Skin of body (tissue), 2 donors: ENCODE data around the gene CFAP57. TPM values are rescaled to one million over a fixed set of nuclear protein-coding genes. Genes with fewer than 3 reads are reported as not detected.

ENCODE experiments used
- DNase-seq: peaks from one replicate; lab custom pipeline; 2025; lab: John Stamatoyannopoulos, UW
- total RNA-seq: library from RNA; depleted of rRNA; stranded (reverse); fragments of >200 nt; gene quantifications from one replicate; pipeline ENCODE4 v1.2.3, GENCODE V29; 2014

Gene CFAP57
- total RNA-seq, 1 donor from 2014 or later, result 0.39 TPM

DNA sequence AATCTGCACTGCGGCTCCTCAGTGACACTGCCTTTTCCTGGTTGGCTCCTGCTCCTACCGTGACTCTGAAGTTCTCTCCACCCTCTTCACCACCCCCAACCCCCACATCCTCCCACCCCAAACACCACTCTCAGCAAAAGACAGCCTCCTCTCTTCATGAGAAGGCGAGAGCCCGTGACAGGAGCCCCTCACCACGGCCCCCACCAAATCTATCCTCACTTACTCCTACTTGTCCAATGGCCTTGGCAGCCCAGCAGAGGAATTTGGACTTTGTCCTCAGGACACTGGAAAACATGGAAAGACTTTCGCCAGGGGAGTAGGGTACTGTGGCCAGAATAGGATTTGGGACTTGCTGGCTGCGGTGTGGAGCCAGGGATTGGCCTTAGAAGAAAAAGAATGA lies 104.5 kb downstream of the CFAP57 start:
- DNase-seq, result no peak

DNA sequence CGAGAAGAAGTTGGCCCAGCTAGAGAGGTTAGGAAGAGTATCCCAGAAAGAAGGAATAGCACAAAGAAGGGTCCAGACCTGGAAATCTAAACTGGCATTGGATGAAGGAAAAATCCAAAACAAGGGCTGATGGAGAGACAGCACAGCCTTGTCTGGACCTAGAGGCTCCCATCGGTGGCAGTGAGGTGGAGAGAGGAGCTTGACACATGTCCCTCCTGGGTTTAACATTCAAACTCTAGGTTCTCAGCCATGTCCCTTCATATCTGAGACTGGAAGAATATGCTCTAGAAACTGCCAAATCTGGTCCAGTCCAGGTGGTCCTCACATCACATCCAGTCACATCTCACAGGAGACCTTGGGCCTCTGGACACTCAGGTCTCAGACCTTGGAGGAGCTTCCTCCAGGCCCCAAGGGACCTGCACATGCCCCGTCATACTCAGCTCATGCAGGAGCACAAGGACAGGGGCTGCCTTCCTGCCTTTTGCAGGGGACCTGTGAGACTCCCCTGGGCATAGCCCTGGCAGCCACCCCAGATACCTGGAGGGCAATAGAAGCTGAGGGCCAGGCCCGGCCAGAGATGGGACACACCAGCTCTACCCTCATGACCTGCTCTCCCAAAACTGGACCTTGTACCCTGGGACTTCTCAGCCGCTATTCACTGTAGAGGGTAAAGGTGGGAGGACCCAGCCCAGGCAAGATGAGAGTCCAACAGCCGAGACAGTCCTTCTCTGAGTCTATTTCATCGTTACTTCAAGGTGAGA lies 105.2 kb downstream of the CFAP57 start:
- DNase-seq, result no peak

DNA sequence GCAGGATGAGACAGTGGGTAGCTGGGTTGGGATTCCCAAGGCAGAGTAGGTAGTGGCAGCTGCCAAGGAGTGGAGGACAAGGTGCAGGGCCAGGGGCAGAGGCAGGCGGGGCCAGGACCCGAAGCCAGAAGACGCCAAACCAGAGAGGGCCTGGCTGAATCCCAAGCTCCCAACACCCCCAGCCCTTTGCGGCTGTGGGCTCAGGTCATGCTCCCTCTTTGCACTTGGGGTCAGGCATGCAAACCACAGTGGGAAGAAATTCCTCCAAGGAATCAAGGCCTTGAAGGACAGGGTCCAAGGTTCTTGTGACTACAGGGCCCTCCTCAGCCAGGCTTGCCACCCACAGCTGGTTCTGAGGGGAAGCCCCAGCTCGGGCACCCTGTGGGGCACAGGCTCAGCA lies 107.0 kb downstream of the CFAP57 start:
- DNase-seq, result no peak

DNA sequence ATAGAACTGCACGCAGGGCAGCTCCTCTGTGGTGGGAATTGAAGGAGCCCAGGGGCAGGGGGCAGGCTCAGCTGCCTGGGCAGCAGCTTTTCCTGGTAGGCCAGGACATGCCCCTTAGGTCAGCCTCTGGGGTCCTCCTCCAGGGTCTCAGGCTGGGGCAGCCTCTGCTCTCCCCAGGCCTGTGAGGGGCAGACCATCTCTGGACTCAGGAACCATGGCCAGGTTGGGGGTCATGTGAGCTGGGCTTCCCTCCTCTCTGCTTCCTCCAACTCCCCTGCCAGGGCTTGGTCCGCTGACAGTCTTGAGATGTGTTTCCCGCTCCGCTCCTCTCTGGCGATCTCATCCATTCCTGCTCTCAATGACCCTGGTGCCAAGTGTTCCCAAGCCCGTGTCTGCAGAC lies 107.5 kb downstream of the CFAP57 start:
- no peak for DNase-seq

DNA sequence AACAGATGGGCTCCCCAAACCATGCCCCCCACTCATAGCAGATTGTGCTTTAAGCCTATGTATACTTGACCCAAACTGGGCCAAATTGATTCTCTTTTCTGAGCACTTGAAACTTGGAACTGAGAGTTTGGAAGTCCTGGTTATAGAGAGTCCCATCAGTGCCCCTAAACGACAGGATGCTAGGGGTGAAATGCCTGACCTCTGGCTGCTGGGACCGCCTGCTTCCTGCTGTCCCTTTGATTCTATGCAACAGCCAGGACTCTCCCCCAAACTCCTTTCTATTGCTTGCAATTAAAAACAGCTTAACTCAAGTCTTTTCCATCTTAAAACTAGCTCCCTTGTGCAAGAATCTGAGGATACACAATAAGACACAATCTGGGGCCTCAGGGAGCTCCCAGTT lies 108.6 kb downstream of the CFAP57 start:
- DNase-seq, result no peak

DNA sequence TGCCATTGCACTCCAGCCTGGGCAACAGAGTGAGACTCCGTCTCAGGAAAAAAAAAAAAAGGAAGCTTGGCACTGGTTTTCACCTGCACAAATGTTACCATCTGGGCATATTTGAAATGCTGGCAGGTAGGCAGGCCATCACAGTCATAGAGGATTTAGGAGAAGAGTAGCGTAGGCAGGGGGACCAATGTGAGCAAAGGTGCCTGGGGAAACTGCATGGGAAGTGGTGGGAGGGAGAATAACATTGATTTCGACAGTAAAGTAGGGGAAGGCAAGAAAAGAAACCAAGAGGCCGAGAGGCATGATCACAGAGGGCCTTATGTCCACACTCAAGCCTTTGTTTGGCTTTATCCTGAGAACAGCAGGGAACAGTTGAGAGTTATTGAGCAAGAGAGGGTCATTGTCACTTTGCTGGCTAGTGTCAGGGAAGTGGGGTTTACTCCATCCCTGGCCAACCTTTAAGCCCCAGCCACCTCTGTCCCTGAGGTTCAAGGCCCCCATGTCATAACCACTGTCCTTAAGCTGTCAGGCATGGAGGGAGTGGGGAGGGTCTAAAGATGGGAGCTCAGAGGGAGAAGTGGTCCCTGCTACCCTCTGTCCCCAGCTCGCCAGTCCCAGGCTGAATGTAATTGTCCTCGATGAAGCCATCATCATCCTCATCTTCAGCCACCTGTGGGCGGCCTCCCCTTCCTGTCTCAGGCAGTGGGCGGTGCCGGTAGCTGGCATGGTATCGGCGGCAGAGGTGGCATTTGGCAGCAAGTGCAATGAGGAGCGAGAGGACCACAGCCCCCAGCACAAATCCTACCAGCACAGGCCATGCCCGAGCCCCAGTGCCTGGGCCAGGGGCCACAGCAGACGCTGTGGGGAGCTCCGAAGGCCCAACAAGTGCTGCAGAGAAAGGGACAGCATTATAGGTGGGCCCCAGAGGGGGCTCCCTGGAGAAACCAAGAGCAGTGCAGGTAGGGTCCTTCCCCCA lies 110.4 kb downstream of the CFAP57 start:
- DNase-seq, result no peak

DNA sequence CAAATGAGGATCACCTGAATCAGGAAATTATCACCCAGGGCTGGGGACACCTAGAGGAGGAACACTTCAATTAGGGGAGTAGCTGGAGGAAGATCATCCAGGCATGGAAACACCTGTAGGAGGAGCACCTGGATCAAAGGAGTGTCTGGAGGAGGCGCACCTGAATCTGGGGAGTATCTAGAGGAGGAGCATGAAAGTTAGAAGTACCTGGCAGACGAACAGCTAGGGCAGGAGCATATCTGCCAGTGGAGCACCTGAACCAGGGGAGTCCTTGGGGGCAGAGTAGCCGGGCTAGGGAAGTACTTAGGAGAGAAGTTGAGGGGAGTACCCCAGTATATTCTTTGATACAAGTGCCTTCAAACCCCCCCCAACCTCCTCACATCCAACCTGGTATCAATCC lies 111.9 kb downstream of the CFAP57 start:
- DNase-seq, result no peak

DNA sequence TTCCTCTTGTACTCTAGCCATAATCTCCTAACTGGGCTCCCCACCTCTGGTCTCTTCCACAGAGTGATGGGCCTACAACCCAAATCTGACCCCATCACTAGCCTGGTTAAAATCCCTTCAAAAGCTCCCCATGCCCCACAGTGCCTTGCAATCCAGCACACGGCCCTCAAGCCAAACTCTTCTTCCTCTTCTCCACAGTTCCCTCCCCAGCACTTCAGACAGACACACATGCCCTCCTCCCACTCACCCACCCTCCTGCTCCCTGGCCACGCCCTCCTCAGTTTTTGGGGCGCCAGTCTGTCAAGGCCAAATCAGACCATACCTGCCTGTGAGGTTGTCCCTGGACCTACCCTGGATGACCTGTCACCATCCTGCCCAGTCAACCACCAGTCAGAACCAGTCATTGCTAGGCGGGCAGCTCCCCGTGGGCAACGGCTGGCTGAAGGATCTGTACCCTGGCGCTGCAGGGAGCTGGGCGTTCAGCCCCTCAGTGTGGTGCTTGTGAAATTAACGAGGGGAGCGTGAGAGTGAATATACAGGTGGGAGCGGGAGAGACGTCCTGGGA lies 112.5 kb downstream of the CFAP57 start:
- no peak for DNase-seq

DNA sequence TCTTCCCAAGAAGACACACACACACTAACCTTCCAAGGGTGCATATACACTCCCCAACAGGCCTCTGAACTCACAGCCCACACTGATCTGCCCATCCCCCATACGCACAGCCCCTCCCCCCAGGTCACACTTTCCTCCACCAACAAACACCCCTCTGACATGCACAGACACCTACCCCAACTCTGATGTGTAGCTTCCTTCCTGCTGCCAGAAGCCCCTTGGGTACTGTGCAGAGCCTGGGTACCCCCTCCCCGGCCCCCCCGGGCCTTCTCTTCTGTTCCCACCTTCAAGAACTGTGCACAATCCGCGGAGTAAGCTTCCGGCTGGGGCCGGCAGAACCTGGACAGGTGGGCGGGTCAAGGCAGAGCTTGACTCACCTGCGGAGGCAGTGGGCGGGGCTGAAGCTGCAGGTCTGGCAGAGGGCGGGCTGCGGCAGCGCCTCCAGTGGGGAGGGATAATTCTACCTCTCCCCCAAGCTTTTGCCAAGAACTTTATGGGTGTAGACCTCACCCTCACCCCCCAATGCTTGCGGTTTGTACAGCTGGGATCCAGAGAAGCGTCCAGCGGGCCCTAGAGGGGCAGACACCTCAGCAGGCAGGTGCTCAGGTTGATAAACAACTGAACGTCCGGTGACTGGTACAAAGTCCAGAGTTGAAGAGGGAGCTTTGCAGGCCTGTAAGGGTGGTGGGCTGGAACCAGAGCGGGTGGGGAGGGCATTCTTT lies 113.3 kb downstream of the CFAP57 start, which contains the start of gene C1orf210:
TSS of gene C1orf210 (minus strand) at position 313 of the 722 bp plus-strand sequence. CDS start 2,311 bp downstream, outside the sequence.
- DNase-seq, result no peak

DNA sequence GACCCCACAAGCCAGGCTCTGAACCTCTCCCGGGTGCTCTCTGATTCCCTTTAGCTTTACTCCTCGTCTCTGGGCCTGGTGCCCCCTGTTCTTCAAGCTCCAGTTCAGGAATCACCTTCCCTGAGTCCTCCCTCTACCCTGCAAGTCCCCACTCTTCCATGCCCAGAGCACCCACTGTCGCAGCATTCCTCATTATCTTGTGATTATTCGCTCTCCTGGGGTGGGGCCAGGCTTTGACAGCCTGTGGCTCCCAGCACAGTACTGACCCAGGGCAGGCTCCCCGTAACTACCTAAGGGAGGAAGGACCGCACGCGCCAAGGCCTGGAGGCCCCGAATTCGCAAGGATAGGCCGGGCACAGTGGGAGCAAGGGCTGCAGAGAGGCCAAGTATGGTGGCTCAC lies 114.0 kb downstream of the CFAP57 start:
- no peak for DNase-seq

DNA sequence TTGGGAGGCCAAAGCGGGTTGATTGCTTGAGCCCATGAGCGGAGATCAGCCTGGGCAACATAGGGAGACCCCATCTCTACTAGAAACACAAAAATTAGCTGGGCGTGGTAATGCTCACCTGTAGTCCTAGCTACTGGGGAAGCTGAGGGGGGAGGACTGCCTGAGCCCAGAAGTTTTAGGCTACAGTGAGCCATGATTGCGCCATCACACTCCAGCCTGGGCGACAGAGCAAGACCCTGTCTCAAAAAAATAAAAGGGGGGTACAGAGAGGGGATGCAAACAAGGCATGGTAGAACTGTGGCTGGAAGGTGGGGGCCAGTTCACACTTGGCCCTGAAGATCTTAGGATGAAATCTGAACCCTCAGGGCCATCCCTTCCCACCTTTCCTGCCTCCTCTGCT lies 114.4 kb downstream of the CFAP57 start:
- no peak for DNase-seq

DNA sequence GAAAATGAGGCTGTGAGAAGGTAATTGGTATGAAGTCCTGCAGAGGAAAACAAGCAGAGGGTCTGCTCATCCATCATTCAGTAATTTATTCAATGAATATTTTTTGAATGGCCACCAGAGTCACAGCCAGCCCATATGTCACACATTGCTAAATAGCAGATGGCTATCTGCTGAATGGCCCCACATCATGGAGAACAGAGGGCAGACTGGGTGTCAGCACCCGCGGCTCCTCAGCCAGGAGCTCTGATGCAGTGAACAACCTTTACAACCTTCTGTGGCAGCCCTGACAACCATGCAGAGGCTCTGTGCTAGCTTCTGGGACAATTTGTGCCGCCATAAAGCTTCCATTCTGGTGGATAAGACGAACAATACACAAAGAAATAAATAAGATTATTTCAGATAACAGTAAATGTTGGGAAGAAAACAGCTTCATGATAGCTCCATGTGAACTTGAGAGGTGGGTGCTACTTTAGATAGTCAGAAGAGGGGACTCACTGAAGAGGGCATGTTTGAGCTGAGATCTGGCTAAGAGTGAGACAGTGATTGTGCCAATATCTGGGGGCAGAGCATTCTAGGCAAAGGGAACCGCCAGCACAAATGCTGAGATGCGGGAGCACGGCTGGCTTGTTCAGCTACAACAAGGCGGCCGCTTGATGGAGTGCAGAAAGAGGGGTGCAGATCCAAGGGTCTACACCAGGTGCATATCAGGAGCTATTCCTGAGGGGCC lies 116.1 kb downstream of the CFAP57 start:
- no peak for DNase-seq

DNA sequence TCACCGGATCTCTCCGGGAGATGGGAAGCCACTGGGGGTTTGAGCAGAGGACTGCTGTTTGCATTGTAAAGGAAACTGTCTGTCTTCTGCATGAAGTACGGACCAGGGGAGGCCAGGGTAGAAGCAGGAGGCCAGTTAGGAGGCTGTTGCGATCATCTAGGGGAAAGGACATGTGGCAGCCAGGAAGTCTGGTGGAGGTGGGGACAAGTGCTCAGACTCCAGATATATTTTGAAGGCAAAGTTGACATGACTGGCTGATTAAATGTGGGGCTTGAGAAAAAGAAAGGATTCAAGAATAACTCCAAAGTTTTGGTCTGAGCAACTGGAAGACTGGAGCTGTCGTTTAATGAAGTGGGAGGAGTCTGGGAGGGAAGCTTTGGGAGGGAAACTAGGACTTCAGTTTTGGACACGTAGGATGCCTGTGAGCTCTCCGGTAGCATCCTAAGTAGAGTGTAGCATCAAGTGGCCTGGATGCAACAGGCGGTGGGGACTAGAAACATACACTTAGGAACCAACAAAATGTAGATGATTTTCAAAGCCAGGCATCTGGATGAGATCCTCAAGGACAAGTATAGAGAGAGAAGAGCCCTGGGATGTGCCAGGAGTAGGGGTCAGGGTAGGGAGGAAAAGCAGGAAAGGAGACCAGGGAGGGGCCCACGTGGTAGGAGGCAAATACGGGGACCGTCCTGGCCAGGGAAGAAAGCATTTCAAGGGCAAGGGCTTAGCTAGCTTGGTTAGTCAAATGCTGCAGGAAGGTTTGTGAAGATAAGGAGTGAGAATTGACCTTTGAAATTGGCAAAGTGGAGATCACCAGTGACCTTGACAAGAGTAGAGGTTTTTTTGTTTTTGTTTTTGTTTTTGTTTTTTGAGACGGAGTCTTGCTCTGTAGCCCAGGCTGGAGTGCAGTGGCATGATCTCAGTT lies 116.9 kb downstream of the CFAP57 start:
- no peak for DNase-seq

DNA sequence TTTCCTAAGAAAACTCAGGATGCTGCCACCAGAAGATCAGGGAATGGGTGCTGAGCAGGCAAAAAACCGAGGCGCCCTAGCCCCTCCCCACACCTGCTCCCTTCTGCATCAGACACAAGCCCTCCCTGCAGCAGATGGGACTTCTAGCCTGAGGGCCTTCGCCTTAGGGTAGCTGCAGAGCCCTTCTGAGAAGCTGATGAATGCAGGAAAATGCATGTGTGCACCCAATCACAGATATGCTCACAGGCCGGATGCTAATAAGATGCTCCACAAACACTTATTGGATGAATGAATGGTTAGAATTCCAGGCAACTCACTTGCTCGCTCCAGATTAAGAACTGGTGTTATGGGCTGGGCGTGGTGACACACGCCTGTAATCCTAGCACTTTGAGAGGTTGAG lies 120.1 kb downstream of the CFAP57 start:
- no peak for DNase-seq

DNA sequence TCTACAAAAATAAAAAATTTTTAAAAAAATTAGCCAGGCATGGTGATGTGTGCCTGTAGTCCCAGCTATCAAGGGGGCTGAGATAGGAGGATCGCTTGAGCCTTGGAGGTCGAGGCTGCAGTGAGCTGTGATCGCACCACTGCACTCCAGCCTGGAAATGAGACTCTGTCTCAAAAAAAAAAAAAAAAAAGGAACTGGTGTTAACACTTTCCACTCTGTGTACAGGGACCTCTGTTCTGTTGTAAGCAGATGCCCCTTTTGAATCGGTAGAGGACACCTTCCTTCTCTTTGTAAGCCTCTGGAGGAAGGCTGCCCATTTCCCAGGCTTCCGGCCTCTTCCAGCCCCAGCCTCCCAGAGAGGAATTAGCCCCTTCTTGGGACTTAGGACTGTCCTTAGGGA lies 120.5 kb downstream of the CFAP57 start:
- DNase-seq, result no peak

DNA sequence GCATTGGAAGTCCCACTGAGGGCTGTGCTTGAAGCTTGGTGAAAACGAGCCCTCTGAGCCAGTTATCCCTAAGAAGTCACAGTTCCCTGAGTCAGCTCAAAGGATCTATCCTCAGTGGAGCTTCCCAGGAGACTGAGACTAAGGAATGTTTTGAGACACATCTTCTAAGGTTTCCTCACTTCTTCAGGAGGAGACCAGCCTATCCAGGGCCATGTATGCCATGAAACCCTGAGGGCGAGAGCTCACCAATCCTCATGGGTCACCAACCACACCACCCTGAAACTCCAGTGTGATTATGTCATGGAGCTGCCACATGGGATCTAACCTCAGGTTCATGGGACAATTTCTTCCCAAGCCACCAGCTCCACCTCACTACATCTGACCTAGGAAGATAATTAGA lies 121.0 kb downstream of the CFAP57 start:
- DNase-seq, result no peak

DNA sequence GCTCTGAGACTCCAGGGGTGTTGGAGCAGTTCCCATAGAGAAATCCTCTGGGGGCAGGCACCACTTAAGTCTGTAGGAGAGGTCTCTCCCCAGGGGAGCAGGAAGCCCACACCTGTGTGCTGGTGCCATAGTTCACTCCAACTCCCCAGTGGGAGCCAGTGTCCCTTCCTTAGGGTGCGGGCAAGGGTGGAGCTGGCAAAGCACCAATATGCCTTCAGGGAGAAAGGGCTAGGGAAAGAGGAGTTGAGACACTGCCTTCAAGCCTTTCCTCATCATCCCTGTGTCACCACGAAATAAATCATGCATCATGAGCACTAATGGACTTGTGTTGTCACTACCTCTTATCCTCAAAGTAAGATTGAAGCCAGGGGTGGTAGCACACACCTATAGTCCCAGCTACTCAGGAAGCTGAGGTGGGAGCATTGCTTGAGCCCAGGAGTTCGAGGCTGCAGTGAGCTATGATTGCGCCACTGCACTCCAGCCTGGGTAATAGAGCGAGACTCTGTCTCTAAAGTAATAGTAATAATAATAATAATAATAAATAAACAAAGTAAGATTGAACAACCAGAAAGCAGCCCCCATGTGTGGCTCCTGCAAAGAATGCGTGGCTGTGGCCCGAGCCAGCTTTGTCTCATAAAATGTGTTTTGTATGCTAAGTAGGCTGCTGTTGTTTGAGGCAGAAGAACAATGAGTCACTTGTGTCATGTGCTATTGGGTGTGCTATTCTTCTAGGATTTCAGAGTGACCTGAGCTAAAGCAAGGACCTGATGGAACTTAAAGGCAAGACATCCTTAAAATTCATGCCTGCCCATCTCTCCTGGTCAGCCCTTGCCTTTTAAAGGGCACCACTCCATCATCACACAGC lies 122.0 kb downstream of the CFAP57 start:
- DNase-seq, result no peak

DNA sequence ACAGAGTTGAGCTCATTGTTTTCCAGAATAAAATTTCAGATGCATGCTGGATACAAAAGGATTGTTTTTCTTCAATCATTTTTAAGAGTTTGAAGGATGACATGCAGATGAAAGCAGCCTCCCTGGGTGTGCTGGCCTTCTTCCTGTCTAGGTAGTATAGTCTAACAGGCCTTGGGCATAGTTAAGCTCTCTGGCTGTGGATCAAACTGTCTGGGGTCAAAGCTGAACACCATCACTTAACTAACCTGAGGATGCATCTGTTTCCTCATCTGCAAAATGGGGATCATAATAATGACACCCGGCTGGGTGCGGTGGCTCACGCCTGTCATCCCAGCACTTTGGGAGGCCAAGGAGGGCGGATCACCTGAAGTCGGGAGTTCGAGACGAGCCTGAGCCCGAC lies 122.6 kb downstream of the CFAP57 start:
- no peak for DNase-seq

DNA sequence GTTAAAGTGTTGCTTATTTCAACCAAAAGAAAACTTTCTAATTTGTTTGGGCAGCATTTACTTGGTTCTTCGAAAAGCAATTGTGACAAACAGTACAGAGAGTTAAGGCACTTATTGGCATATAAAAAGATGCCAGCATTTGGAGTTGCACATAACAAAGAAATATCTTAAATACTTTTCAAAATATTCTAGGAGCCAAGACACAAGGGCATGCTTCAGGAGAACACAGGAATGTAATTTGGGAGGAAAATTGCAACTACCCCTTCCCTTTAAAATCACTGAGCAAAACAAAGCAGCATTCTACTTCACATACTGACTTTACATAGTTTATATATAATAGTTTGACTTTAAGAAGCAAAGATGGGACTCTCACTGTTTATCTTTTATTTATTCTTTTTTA lies 124.1 kb downstream of the CFAP57 start:
- no peak for DNase-seq
